ENCODE results near the gene PIK3R2. TPM values are rescaled to one million over a fixed set of nuclear protein-coding genes. Genes with fewer than 3 reads are reported as not detected.
A peak's percentile ranks its signal among the peaks of the same experiment; 100 is the strongest.

The PIK3R2 gene
- total and polyA plus RNA-seq, 2 of the 8 experiments (the other 6 are each of a cell fraction or from before 2014, with no cell fraction given) = 21.7 to 57.1 TPM

- TF ChIP-seq EGR1 (IDR thresholded peaks at IDR 0.05; ENCODE audit: borderline replicate concordance, low read depth, low read length) (no peak), RFX5 (IDR thresholded peaks at IDR 0.05; ENCODE audit: borderline replicate concordance, low read depth, low read length) (peak; percentile 56; the same call in 1 of the 2 replicates), MAX (IDR thresholded peaks at IDR 0.05) (peak; percentile 35; the same call in 1 of the 2 replicates), SP4 (IDR thresholded peaks at IDR 0.05; ENCODE audit: low read length) (peak; percentile 87; the same call in 1 of the 2 replicates), ATF3 (IDR thresholded peaks at IDR 0.05; ENCODE audit: insufficient read depth, low read depth, low read length) (no peak), JUN (IDR thresholded peaks at IDR 0.05; ENCODE audit: low read depth, low read length) (no peak), E2F6 (IDR thresholded peaks at IDR 0.05) (no peak), CHD1 (IDR thresholded peaks at IDR 0.05; ENCODE audit: low read depth, low read length) (no peak), GTF2F1 (IDR thresholded peaks at IDR 0.05; ENCODE audit: borderline replicate concordance, low read depth, low read length) (no peak), EP300 (IDR thresholded peaks at IDR 0.05; ENCODE audit: borderline replicate concordance in 1 of 2, low read depth in 2 of 2, low read length in 2 of 2) (no peak), RBBP5 (IDR thresholded peaks at IDR 0.05; ENCODE audit: borderline replicate concordance, low read depth, low read length) (no peak), TAF7 (optimal IDR thresholded peaks at IDR 0.05; ENCODE audit: borderline replicate concordance, low read depth, low read length) (no peak), KDM4A (IDR thresholded peaks at IDR 0.05; ENCODE audit: low read depth, low read length, severe bottlenecking) (peak; percentile 77), ATF2 (IDR thresholded peaks at IDR 0.05; ENCODE audit: low read length) (no peak), POU5F1 (IDR thresholded peaks at IDR 0.05; ENCODE audit: low read depth, low read length) (no peak), FOSL1 (IDR thresholded peaks at IDR 0.05; ENCODE audit: insufficient read depth, low read depth, low read length) (no peak), POLR2AphosphoS5 (IDR thresholded peaks at IDR 0.05; ENCODE audit: low read depth, low read length) (peak; percentile 63), PHF8 (conservative IDR thresholded peaks at IDR 0.05; ENCODE audit: low read depth, low read length) (peak; percentile 79; the same call in 1 of the 2 replicates), SIRT6 (IDR thresholded peaks at IDR 0.05; ENCODE audit: low read length) (no peak), HDAC2 (IDR thresholded peaks at IDR 0.05; ENCODE audit: borderline replicate concordance in 1 of 2, low read depth in 2 of 2, low read length in 2 of 2) (no peak)
Measured at GRCh38 chr19:18192673-18193387, 39.9 kb downstream of the PIK3R2 start, which contains the start of gene MPV17L2 (continued).
